Amygdala (tissue), 56 donors: Measurements from ENCODE around the gene SRSF8.
A peak's percentile ranks its signal among the peaks of the same experiment; 100 is the strongest.
"Not testable (repeated sequence)": the region's sequence is repeated elsewhere in the genome, so short reads cannot be mapped to it uniquely, and the experiment has no call there.

ENCODE experiments used
- DNase-seq, 56 donors: peaks; one replicate each; lab custom pipeline; 2025; lab: John Stamatoyannopoulos, UW

SRSF8 gene

GRCh38 chr11:95091663-95092180, 25.0 kb downstream of the SRSF8 start:
- DNase-seq = no peak

- peak in 1 of 56 donors; percentile 27 for DNase-seq
Observed at GRCh38 chr11:95092549-95093324, 26.0 kb downstream of the SRSF8 start.

DNA sequence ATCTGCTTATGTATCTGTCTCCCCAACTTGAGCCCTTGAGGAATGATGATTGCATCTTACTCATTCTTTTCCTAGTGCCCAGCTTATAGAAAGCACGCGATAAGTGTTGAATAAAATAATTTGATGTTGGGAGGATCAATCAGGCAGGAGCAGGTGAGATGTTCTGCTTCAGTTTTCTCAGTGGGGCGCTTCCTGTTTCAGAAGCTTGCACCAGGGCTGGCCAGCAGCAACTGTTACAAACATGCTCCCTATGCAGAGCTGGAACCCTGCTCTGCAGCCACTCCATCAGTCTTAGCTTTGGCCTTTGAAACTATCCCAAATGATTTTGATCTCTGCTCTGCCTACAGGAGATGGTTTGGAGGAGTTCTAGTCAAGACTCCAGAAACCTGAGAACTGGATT, 26.8 kb downstream of the SRSF8 start:
- DNase-seq = no peak

DNA sequence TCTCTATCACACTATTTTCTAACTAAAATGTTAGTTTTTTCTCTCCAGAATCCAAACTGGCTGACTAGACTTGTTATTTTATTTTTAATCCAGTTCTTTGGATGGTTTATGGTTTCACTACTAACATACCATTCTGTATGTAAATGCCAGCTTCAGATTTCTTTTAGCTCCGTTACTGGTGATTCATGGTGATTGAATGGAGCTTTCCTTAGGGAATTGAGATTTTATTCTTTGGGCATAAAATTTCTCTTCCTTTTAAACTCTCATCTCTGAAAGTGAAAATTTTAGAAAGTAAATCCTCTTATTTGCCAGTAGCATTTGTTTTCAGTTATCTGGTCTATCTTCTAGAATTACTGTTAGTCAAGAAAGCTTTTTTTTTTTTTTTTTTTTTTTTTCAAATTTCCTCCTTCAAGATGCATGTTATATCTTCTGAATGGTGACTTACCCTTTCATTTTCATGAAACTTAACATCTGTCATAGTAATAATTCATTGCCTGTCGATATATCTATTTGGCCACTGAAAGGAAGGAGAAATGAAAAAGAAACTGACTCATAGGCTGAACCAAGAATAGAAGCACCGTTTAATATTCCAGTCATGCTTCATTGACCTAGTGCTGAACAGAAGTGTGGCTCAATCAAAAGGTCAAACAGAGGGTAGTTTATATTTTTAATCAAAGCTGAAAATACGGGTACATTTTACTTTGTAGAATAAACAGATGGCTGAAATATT, 29.3 kb downstream of the SRSF8 start:
- DNase-seq = no peak

DNA sequence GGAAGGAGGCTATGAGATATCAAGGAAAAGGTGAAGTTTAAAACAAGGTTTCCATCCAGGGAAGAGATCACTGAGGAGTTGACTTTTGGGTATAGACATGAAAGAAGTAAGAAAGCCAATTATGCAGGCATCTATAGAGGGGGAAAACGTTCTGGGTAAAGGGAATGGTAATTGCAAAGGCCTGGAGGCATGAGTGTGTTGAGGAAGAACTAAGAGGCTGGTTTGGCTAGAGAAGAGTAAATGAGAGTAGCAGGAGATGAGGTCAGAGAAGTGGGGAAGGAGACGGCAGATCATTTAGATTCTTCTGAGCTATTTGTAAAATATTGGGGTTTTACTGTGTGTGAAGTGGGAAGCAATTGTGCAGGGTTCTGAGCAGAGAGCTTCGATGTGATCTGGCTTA, 30.5 kb downstream of the SRSF8 start:
- no peak for DNase-seq

- no peak for DNase-seq
Observed at GRCh38 chr11:95098826-95099225, 32.1 kb downstream of the SRSF8 start.

DNA sequence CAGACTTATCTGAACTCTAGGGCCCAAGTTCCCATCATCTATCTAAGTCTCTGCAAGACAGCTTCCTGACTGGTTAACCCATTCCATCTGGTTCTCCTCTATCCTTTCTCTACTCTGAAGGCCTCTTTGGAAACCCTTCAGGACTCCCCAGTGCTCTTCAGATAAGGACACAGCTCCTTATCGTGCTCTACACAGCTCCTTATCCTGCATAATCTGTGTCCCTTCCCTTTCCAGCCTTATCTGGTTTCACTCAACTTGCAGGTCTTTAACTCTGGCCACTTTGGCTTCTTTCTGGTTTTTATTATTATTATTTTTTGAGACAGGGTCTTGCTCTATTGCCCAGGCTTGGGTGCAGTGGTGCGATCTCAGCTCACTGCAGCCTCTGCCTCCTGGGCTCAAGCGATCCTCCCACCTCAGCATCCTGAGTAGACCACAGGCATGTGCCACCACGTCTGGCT, 33.5 kb downstream of the SRSF8 start:
- DNase-seq = no peak

DNA sequence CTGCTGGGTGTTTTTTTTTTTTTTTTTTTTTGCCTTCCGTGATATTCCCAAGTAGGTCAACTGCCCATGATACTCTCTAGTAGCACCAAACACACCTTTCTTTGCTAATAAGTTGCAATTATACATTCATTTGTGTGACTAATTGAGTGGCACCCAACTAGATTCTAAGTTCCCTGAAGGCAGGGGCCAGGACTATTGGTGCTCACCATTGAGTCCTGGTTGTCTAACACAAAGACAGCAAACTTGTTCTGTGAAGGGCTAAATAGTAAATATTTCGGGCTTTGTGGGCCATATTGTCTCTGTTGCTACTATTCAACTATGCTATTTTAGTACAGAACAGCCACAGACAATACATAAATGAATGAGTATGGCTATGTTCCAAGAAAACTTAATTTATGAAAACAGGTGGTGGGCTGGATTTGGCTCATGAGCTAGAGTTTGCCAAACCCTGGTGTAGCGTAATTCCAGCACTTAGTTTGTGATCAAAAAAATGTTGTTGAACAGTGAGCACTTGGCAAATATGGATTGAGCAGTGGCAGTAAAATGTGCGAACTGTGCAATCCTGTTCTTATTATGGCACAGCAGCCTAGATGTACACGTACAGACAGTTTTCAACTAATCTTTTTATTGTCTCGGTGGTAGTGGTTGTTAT, 34.3 kb downstream of the SRSF8 start:
- DNase-seq = no peak

DNA sequence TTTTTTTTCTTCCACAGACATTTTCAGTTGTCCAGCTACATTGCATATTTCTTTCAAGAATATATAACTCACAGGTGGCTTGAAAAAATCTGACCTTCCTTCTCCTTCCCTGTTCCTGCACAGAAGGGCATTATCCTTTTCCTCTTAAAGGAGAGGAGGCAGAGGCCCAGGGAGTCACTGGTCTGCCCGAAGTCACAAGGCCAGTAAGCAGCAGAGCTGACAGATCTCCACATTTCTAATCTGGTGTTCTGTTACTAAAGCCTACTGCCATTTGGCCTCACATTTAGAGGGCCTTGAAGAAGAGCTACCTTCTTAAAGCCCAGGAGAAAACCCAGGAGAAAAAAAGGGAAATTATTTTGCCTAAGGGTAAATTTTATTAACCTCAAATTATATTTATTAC, 35.2 kb downstream of the SRSF8 start:
- DNase-seq = no peak

DNA sequence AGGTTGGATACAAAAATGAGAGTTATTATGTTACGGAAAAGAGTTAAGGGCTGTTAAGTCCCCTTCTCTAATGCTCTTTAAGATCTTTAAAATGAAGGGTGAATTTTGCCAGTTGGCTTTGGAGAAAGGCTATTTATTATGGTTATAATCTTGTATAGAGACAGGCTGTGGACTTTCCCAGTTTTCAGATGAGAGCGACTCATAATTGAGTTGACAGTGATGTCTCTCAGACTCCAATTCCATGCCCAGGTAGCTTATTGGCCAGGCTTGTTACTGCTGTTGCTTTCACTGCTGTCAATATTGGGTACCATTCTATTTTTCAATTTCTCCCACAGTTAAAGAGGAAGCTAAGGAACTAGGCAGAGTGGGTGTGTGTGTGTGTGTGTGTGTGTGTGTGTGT, 36.0 kb downstream of the SRSF8 start:
- DNase-seq = no peak

- no peak for DNase-seq
Observed at GRCh38 chr11:95103701-95104100, 37.0 kb downstream of the SRSF8 start.

GRCh38 chr11:95104121-95104830, 37.6 kb downstream of the SRSF8 start:
- DNase-seq = no peak

- no peak for DNase-seq
Observed at GRCh38 chr11:95104856-95105255, 38.1 kb downstream of the SRSF8 start.

DNA sequence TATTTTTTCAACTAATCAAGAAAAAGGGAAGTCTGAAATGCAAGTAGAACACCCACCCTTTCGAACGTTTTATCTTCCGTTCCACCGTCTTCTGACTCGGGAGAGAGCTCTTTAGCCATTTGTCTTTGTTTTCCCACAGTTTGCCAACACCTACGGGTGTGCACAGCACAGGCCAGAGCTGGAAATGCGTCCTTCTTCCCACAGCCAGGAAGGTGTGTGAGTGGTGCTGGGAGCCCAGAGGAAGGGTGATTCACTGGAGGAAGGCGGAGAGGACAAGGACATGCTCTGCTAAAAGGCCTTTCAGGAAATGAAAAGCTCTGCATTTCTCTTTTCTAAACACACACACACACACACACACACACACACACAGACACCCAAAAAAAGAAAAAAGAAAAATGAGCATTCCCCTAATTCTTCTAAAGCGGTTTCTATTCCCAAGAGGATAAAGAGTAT, 41.5 kb downstream of the SRSF8 start:
- DNase-seq = peak in 16 of 56 donors; percentile 8 to 40 (median 22)

- DNase-seq = peak in 1 of 56 donors; percentile 40
Observed at GRCh38 chr11:95108671-95109551, 42.2 kb downstream of the SRSF8 start.

- DNase-seq = not testable (repeated sequence)
Observed at GRCh38 chr11:95111471-95111870, 44.8 kb downstream of the SRSF8 start.

- DNase-seq = no peak
Observed at GRCh38 chr11:95111923-95112540, 45.3 kb downstream of the SRSF8 start.

GRCh38 chr11:95115597-95115996, 48.9 kb downstream of the SRSF8 start:
- DNase-seq = no peak
